ENCODE measurements around the gene ZBTB14.

ZBTB14 gene

GRCh38 chr18:5318061-5318700, 22.7 kb upstream of the ZBTB14 start:
- H3K4me2 ChIP-seq (ENCODE audit: low read depth, low read length, poor library complexity, severe bottlenecking): no peak overlapping the region
- no peak overlapping the region for H3K4me3 ChIP-seq (ENCODE audit: insufficient read depth, low read length, poor library complexity, severe bottlenecking)
- no peak overlapping the region for H2AFZ ChIP-seq (ENCODE audit: low read depth, low read length, severe bottlenecking)

DNA sequence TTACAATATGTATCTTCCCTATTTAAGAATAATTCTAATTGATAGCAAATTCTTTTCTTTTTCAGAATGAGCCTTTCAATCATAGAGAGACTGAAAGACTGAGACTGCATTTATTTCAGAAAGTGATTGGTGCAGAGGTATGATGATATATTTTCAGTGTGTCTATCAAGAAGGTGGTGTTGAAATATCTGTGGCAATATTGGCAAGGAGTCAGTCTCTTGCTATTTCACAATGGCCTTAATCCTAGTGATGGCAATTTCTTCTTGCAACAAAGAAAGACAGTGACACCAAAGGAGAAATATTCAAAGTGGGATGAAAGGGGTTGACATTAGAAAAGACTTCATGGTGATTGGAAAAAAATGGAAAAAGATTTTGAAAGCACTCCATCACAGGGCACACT, 21.7 kb upstream of the ZBTB14 start:
- no peak for TF ChIP-seq CTCF (IDR thresholded peaks at IDR 0.05; ENCODE audit: insufficient read depth, low read length, poor library complexity, severe bottlenecking)
- no peak for TF ChIP-seq EZH2phosphoT487 (conservative IDR thresholded peaks at IDR 0.05; ENCODE audit: low read length)

More at GRCh38 chr18:5318061-5318700, 22.7 kb upstream of the ZBTB14 start:
- H3K9me2 ChIP-seq (replicated peaks; ENCODE audit: insufficient read depth, low read length): no peaks in the 10 kb centered on the region
- H3K9me3 ChIP-seq (ENCODE audit: insufficient read depth, low read length): no peaks in the 10 kb centered on the region
- H3K27ac ChIP-seq (ENCODE audit: low read depth, low read length): no peak overlapping the region
- TF ChIP-seq EZH2phosphoT487 (conservative IDR thresholded peaks at IDR 0.05; ENCODE audit: low read length): no peak
- no peak for TF ChIP-seq CTCF (IDR thresholded peaks at IDR 0.05; ENCODE audit: insufficient read depth, low read length, poor library complexity, severe bottlenecking)
- no peaks in the 10 kb centered on the region for H3K36me3 ChIP-seq (ENCODE audit: low read length)
- H4K20me1 ChIP-seq (ENCODE audit: low read depth, low read length): no peaks in the 10 kb centered on the region
- H3K79me2 ChIP-seq (ENCODE audit: insufficient read depth, low read length): no peaks in the 10 kb centered on the region
- no peaks in the 10 kb centered on the region for H3K27me3 ChIP-seq (ENCODE audit: low read length)
- no peaks in the 10 kb centered on the region for H3F3A ChIP-seq (ENCODE audit: insufficient read depth)
- no peak overlapping the region for H3K9ac ChIP-seq (ENCODE audit: low read length)

DNA sequence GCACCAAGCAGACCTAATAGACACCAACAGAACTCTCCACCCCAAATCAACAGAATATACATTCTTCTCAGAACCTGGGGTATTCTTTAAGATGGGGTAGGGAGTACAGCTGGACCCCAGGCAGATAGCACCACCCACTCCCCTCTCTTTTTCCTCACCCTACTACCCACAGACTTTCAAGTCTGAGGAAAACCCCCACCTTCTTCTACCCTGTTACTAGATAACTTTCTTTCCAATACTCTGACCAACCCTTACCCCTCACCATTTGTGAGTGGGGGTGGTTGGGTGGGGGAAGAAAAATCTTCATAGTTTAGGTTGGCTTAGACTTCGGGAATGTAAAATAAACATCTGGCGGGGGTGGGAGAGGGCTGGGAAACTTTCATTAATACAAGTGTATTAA, 20.3 kb upstream of the ZBTB14 start:
- Histone ChIP-seq H3K79me2 (ENCODE audit: insufficient read depth, low read length) (no peaks in the 10 kb centered on the region), H4K20me1 (ENCODE audit: low read depth, low read length) (no peaks in the 10 kb centered on the region), H3K36me3 (ENCODE audit: low read length) (no peaks in the 10 kb centered on the region), H3K9ac (ENCODE audit: low read length) (no peak overlapping the region), H2AFZ (ENCODE audit: low read depth, low read length, severe bottlenecking) (no peak overlapping the region), H3K9me3 (ENCODE audit: insufficient read depth, low read length) (no peaks in the 10 kb centered on the region), H3F3A (ENCODE audit: insufficient read depth) (no peaks in the 10 kb centered on the region), H3K27ac (ENCODE audit: low read depth, low read length) (no peak overlapping the region), H3K4me2 (ENCODE audit: low read depth, low read length, poor library complexity, severe bottlenecking) (no peak overlapping the region), H3K4me3 (ENCODE audit: insufficient read depth, low read length, poor library complexity, severe bottlenecking) (no peak overlapping the region), H3K9me2 (replicated peaks; ENCODE audit: insufficient read depth, low read length) (no peaks in the 10 kb centered on the region), H3K27me3 (ENCODE audit: low read length) (no peaks in the 10 kb centered on the region)
- TF ChIP-seq CTCF (IDR thresholded peaks at IDR 0.05; ENCODE audit: insufficient read depth, low read length, poor library complexity, severe bottlenecking): no peak
- TF ChIP-seq EZH2phosphoT487 (conservative IDR thresholded peaks at IDR 0.05; ENCODE audit: low read length): no peak

More for the DNA sequence above, 21.7 kb upstream of the ZBTB14 start:
- Histone ChIP-seq H3K9me2 (replicated peaks; ENCODE audit: insufficient read depth, low read length) (no peaks in the 10 kb centered on the region), H3K79me2 (ENCODE audit: insufficient read depth, low read length) (no peaks in the 10 kb centered on the region), H3K4me2 (ENCODE audit: low read depth, low read length, poor library complexity, severe bottlenecking) (no peak overlapping the region), H3K27ac (ENCODE audit: low read depth, low read length) (no peak overlapping the region), H3K36me3 (ENCODE audit: low read length) (no peaks in the 10 kb centered on the region), H3F3A (ENCODE audit: insufficient read depth) (no peaks in the 10 kb centered on the region), H4K20me1 (ENCODE audit: low read depth, low read length) (no peaks in the 10 kb centered on the region), H3K9me3 (ENCODE audit: insufficient read depth, low read length) (no peaks in the 10 kb centered on the region), H3K4me3 (ENCODE audit: insufficient read depth, low read length, poor library complexity, severe bottlenecking) (no peak overlapping the region), H2AFZ (ENCODE audit: low read depth, low read length, severe bottlenecking) (no peak overlapping the region), H3K27me3 (ENCODE audit: low read length) (no peaks in the 10 kb centered on the region), H3K9ac (ENCODE audit: low read length) (no peak overlapping the region)

All from SU-DHL-6 (cell line).